Stomach (tissue), 9 donors: ENCODE measurements around the gene ZACN. TPM values are rescaled to one million over a fixed set of nuclear protein-coding genes. Genes with fewer than 3 reads are reported as not detected.

ENCODE experiments used
- DNase-seq, 2 donors: peaks; one replicate each; pipeline versions ENCODE4 v3.0.0 to v3.0.0-alpha.2; 2013 to 2019
- H3K27ac ChIP-seq, 5 donors: fragments of 200-600 bp in 4 of 5; sonication (generic) in 4 of 5; one replicate each; pipeline ENCODE4 v1.5.1; 2013 to 2019; ENCODE audit warnings: mild to moderate bottlenecking in 1 of 5, moderate library complexity in 1 of 5
- H3K27me3 ChIP-seq, 3 donors: fragments of 200-600 bp; sonication (generic); one replicate each; pipeline ENCODE4 v1.5.1; 2017 to 2019; ENCODE audit warnings: mixed run types in 1 of 3
- H3K36me3 ChIP-seq, 4 donors: fragments of 200-600 bp; sonication (generic); 1 replicate in 3 of 4; 2 replicates in 1 of 4; pipeline ENCODE4 v1.5.1; 2016 to 2019
- H3K4me1 ChIP-seq, 4 donors: fragments of 200-600 bp; sonication (generic); one replicate each; pipeline ENCODE4 v1.5.1; 2016 to 2019
- H3K4me3 ChIP-seq, 4 donors: fragments of 200-600 bp; sonication (generic) in 3 of 4; one replicate each; pipeline ENCODE4 v1.5.1; 2016 to 2019; ENCODE audit warnings: mild to moderate bottlenecking in 1 of 4
- H3K9me3 ChIP-seq, 4 donors: fragments of 200-600 bp; sonication (generic); one replicate each; pipeline ENCODE4 v1.5.1; 2016 to 2019
- CTCF ChIP-seq, 7 experiments: fragments of 450-650 bp in 4 of 7; fragments of 200-600 bp in 3 of 7; sonication (generic) in 3 of 7; IDR thresholded peaks; one replicate each; pipeline ENCODE4 v1.5.1; 2016 to 2019; ENCODE audit warnings: antibody characterized with exemption in 7 of 7, control low read depth in 2 of 7, mild to moderate bottlenecking in 1 of 7
- EP300 ChIP-seq: sonication (generic); formaldehyde crosslinking; IDR thresholded peaks from one replicate; pipeline ENCODE4 v1.6.1; 2017; ENCODE audit warnings: antibody characterized with exemption
- POLR2A ChIP-seq, 4 donors: fragments of 450-650 bp; IDR thresholded peaks; one replicate each; pipeline ENCODE4 v1.6.1; 2016; ENCODE audit warnings: antibody characterized with exemption in 4 of 4, control low read depth in 2 of 4, mild to moderate bottlenecking in 1 of 4, moderate library complexity in 1 of 4
- POLR2AphosphoS5 ChIP-seq, 3 donors: sonication (generic); formaldehyde crosslinking; IDR thresholded peaks; one replicate each; pipeline ENCODE4 v1.6.1; 2016; ENCODE audit warnings: antibody characterized with exemption in 3 of 3
- WGBS, 5 donors: extraction: QIAGEN DNeasy Blood & Tissue Kit in 3 of 5; methylation state at CpG; one replicate each; pipeline versions ENCODE4 v1.1.5 to v1.1.7; 2013 to 2018; 5-methylcytosine and 5-hydroxymethylcytosine counted together
- intact Hi-C: fragments of 100-400 bp; cut with DNase I; formaldehyde crosslinking; loops from one replicate; pipeline ENCODE4 v1.15.1; 2023; ENCODE audit warnings: low total_unique reads
- polyA plus RNA-seq, 3 donors: library from polyadenylated mRNA; stranded (reverse); fragments of 200-250 nt; gene quantifications; one replicate each; pipeline ENCODE4 v1.2.3, GENCODE V29; 2013
- total RNA-seq, 5 donors: library from RNA; depleted of rRNA; stranded (reverse); fragments of >200 nt; gene quantifications; one replicate each; pipeline versions ENCODE4 v1.1.0 to v1.2.3, GENCODE V29; 2014 to 2016
- donor health status: healthy with polysubstance abuse.
- donor health status: Bipolar disorder and iron deficiency.
- donor health status: healthy.

ZACN gene
- total and polyA plus RNA-seq, 8 donors: 1.00 to 1.9 (median 1.4) TPM; not detected in 5

- peaks cover 0 to 14% (median 6%) of the 10 kb centered on the region in 4 donors for H3K4me1 ChIP-seq
- peaks cover 77 to 100% (median 98%) of the 10 kb centered on the region in 4 donors for H3K36me3 ChIP-seq
- no peak overlapping the region for H3K4me3 ChIP-seq
- 79 to 88% (median 81%) methylated on average over 9 of the region's 9 CpGs for WGBS, 5 donors
- H3K27me3 ChIP-seq: no peaks in the 10 kb centered on the region
- H3K9me3 ChIP-seq: no peaks in the 10 kb centered on the region
- DNase-seq: no peak
- H3K27ac ChIP-seq: no peak overlapping the region
- intact Hi-C loops: no loop called here
- TF ChIP-seq POLR2A (IDR thresholded peaks at IDR 0.05) (no peak), POLR2AphosphoS5 (IDR thresholded peaks at IDR 0.05) (no peak), CTCF (IDR thresholded peaks at IDR 0.05) (no peak), EP300 (no peak)
These were observed 30.9 kb upstream of the ZACN start for GRCh38 chr17:76048025-76048605.

GRCh38 chr17:76048711-76049110 lies 30.3 kb upstream of the ZACN start:
- WGBS, 5 donors: 79 to 83% (median 82%) methylated on average over 9 of the region's 9 CpGs
- peaks cover 71 to 100% (median 98%) of the 10 kb centered on the region in 4 donors for H3K36me3 ChIP-seq

GRCh38 chr17:76049239-76049638 lies 29.7 kb upstream of the ZACN start:
- Histone ChIP-seq H3K36me3 (peaks cover 66 to 100% (median 98%) of the 10 kb centered on the region in 4 donors), H3K27me3 (no peaks in the 10 kb centered on the region), H3K9me3 (no peaks in the 10 kb centered on the region), H3K4me1 (peaks cover 0 to 23% (median 11%) of the 10 kb centered on the region in 4 donors), H3K4me3 (no peak overlapping the region), H3K27ac (no peak overlapping the region)
- WGBS, 5 donors: 86 to 94% (median 88%) methylated on average over 3 of the region's 3 CpGs
- TF ChIP-seq EP300 (no peak), POLR2A (IDR thresholded peaks at IDR 0.05) (no peak), CTCF (IDR thresholded peaks at IDR 0.05) (no peak), POLR2AphosphoS5 (IDR thresholded peaks at IDR 0.05) (no peak)
- intact Hi-C loops: no loop called here
- no peak for DNase-seq

More at GRCh38 chr17:76048711-76049110, 30.3 kb upstream of the ZACN start:
- Histone ChIP-seq H3K27ac (no peak overlapping the region), H3K4me3 (no peak overlapping the region), H3K9me3 (no peaks in the 10 kb centered on the region), H3K4me1 (peaks cover 0 to 18% (median 9%) of the 10 kb centered on the region in 4 donors), H3K27me3 (no peaks in the 10 kb centered on the region)
- no peak for DNase-seq
- TF ChIP-seq POLR2A (IDR thresholded peaks at IDR 0.05): no peak
- intact Hi-C loops: no loop called here

GRCh38 chr17:76049836-76050537 lies 29.0 kb upstream of the ZACN start:
- Histone ChIP-seq H3K9me3 (no peaks in the 10 kb centered on the region), H3K27me3 (no peaks in the 10 kb centered on the region), H3K27ac (no peak overlapping the region), H3K36me3 (peaks cover 64 to 100% (median 98%) of the 10 kb centered on the region in 4 donors), H3K4me3 (no peak overlapping the region), H3K4me1 (peaks cover 0 to 31% (median 11%) of the 10 kb centered on the region in 4 donors)
- 88 to 95% (median 93%) methylated on average over 14 to 15 of the region's 15 CpGs for WGBS, 5 donors
- no peak for TF ChIP-seq EP300
- TF ChIP-seq POLR2AphosphoS5 (IDR thresholded peaks at IDR 0.05): no peak
- TF ChIP-seq CTCF (IDR thresholded peaks at IDR 0.05): no peak
- no peak for TF ChIP-seq POLR2A (IDR thresholded peaks at IDR 0.05)
- DNase-seq: no peak
- intact Hi-C loops: no loop called here
